Measurements from ENCODE around the gene TBL1X.

- TF ChIP-seq TBL1XR1 (IDR thresholded peaks at IDR 0.05; ENCODE audit: low read depth, low read length) (no peak), CTCF (IDR thresholded peaks at IDR 0.05 in 2 of 3, conservative IDR thresholded peaks at IDR 0.05 in 1 of 3; ENCODE audit: control insufficient read depth in 2 of 3, extremely low read depth in 1 of 3, insufficient read depth in 1 of 3, low read depth in 3 of 3, low read length in 3 of 3) (no peak), POLR2A (IDR thresholded peaks at IDR 0.05; ENCODE audit: low read depth, low read length) (no peak)
These were observed 178.9 kb downstream of the TBL1X start for GRCh38 chrX:9643807-9644206.

Measured in GM12878 (cell line).